CD14-positive monocyte (primary cell): Measurements from ENCODE around the gene TSPAN12. TPM values are rescaled to one million over a fixed set of nuclear protein-coding genes. Genes with fewer than 3 reads are reported as not detected.

ENCODE experiments used
- DNase-seq, 3 donors: peaks; one replicate each; pipeline ENCODE4 v3.0.0-alpha.2; 2011 to 2022
- H2AFZ ChIP-seq: 2 replicates; pipeline ENCODE4 v1.6.0; 2012; ENCODE audit warnings: mild to moderate bottlenecking, low read depth, low read length, inconsistent platforms; ENCODE audit not compliant: insufficient read depth, poor library complexity, severe bottlenecking
- H3K27ac ChIP-seq, 2 donors: 1 replicate in 1 of 2; 2 replicates in 1 of 2; pipeline ENCODE4 v1.5.1; 2012 to 2013; ENCODE audit warnings: low read length in 2 of 2, control low read depth in 1 of 2, inconsistent platforms in 1 of 2, low read depth in 1 of 2, mild to moderate bottlenecking in 1 of 2
- H3K27me3 ChIP-seq, 2 donors: one replicate each; pipeline versions ENCODE4 v1.6.0 to v1.6.1; 2011 to 2013; ENCODE audit warnings: low read length in 2 of 2; ENCODE audit not compliant: control insufficient read depth in 2 of 2, insufficient read depth in 2 of 2
- H3K36me3 ChIP-seq, 2 donors: replicated peaks in 1 of 2; 1 replicate in 1 of 2; 2 replicates in 1 of 2; pipeline versions ENCODE4 v1.5.1 to v1.6.1; 2012 to 2013; ENCODE audit warnings: low read length in 2 of 2, control low read depth in 1 of 2, inconsistent platforms in 1 of 2, mild to moderate bottlenecking in 1 of 2; ENCODE audit not compliant: insufficient read depth in 2 of 2, control insufficient read depth in 1 of 2
- H3K4me1 ChIP-seq, 2 donors: 1 replicate in 1 of 2; 2 replicates in 1 of 2; pipeline versions ENCODE4 v1.5.1 to v1.6.1; 2012 to 2013; ENCODE audit warnings: low read length in 2 of 2, control low read depth in 1 of 2, inconsistent platforms in 1 of 2, mild to moderate bottlenecking in 1 of 2, moderate library complexity in 1 of 2; ENCODE audit not compliant: insufficient read depth in 2 of 2, control insufficient read depth in 1 of 2
- H3K4me2 ChIP-seq: replicated peaks from 2 replicates; pipeline ENCODE3; 2012; ENCODE audit warnings: low read length, moderate library complexity, mild to moderate bottlenecking; ENCODE audit not compliant: poor library complexity, severe bottlenecking; ENCODE audit errors: extremely low read depth
- H3K4me3 ChIP-seq, 3 experiments: fragments of 200-600 bp in 1 of 3; sonication (generic) in 1 of 3; replicated peaks in 1 of 3; 1 replicate in 2 of 3; 2 replicates in 1 of 3; pipeline ENCODE4 v1.5.1; 2011 to 2013; ENCODE audit warnings: low read length in 3 of 3, mild to moderate bottlenecking in 3 of 3, control low read depth in 2 of 3, low read depth in 2 of 3, inconsistent platforms in 1 of 3, moderate library complexity in 1 of 3
- H3K79me2 ChIP-seq: 2 replicates; pipeline ENCODE4 v1.6.0; 2012; ENCODE audit warnings: mild to moderate bottlenecking, control low read depth, inconsistent platforms, low read length, moderate library complexity; ENCODE audit not compliant: insufficient read depth
- H3K9ac ChIP-seq: 2 replicates; pipeline ENCODE4 v1.6.0; 2017; ENCODE audit warnings: low read length, mild to moderate bottlenecking; ENCODE audit not compliant: insufficient read depth, poor library complexity, severe bottlenecking
- H3K9me3 ChIP-seq, 2 donors: replicated peaks in 1 of 2; 1 replicate in 1 of 2; 2 replicates in 1 of 2; pipeline versions ENCODE4 v1.5.1 to v1.6.1; 2012 to 2013; ENCODE audit warnings: low read length in 2 of 2, control low read depth in 1 of 2; ENCODE audit not compliant: control insufficient read depth in 1 of 2, insufficient read depth in 1 of 2
- H4K20me1 ChIP-seq: 2 replicates; pipeline ENCODE4 v1.6.0; 2012; ENCODE audit warnings: mild to moderate bottlenecking, low read length, control low read depth, moderate library complexity; ENCODE audit not compliant: insufficient read depth
- H3K27ac Mint-ChIP-seq, 7 donors: one replicate each; pipeline ENCODE4 v1.8.0; 2020; ENCODE audit warnings: mild to moderate bottlenecking in 7 of 7, mixed read lengths in 7 of 7, moderate library complexity in 6 of 7, inconsistent platforms in 2 of 7
- H3K27me3 Mint-ChIP-seq, 3 donors: one replicate each; pipeline ENCODE4 v1.8.0; 2021 to 2022; ENCODE audit warnings: low read depth in 3 of 3, mild to moderate bottlenecking in 3 of 3, mixed read lengths in 3 of 3, moderate library complexity in 3 of 3, inconsistent platforms in 1 of 3
- H3K36me3 Mint-ChIP-seq, 2 donors: one replicate each; pipeline ENCODE4 v1.8.0; 2020; ENCODE audit warnings: mixed read lengths in 2 of 2, inconsistent platforms in 1 of 2, mild to moderate bottlenecking in 1 of 2
- H3K4me1 Mint-ChIP-seq: one replicate; pipeline ENCODE4 v1.8.0; 2020; ENCODE audit warnings: mild to moderate bottlenecking, mixed read lengths
- H3K4me3 Mint-ChIP-seq, 2 donors: one replicate each; pipeline ENCODE4 v1.8.0; 2020; ENCODE audit warnings: mild to moderate bottlenecking in 2 of 2, mixed read lengths in 2 of 2, moderate library complexity in 1 of 2
- H3K9me3 Mint-ChIP-seq, 7 donors: one replicate each; pipeline ENCODE4 v1.8.0; 2020 to 2022; ENCODE audit warnings: mixed read lengths in 7 of 7, mild to moderate bottlenecking in 6 of 7, moderate library complexity in 6 of 7, inconsistent platforms in 2 of 7
- CTCF ChIP-seq: fragments of 200-600 bp; IDR thresholded peaks from one replicate; pipeline ENCODE4 v1.8.0; 2022; ENCODE audit warnings: antibody characterized with exemption, mild to moderate bottlenecking
- whole genome bisulfite sequencing: methylation state at CpG from one replicate; pipeline ENCODE4 v1.1.5; 2013; ENCODE audit warnings: missing lambda C conversion rate; ENCODE audit not compliant: insufficient coverage; 5-methylcytosine and 5-hydroxymethylcytosine counted together
- intact Hi-C, 2 donors: fragments of 100-400 bp; cut with micrococcal nuclease; formaldehyde crosslinking; loops; one replicate each; pipeline versions ENCODE4 v1.15.0 to v1.15.1; 2023
- polyA plus RNA-seq, 3 donors: library from polyadenylated mRNA; depleted of rRNA in 1 of 3; unstranded in 2 of 3; stranded (reverse) in 1 of 3; fragments of 300-500 nt in 2 of 3; fragments of >200 nt in 1 of 3; fragmentation: Illumina TruSeq in 2 of 3; gene quantifications; 1 replicate in 2 of 3; 2 replicates in 1 of 3; pipeline ENCODE4 v1.2.3, GENCODE V29; 2012 to 2021

The TSPAN12 gene
- polyA plus RNA-seq, 3 donors = not detected

GRCh38 chr7:120869700-120870099 is 11.8 kb upstream of the TSPAN12 start:
- Histone ChIP-seq H3K4me1 (no peaks in the 10 kb centered on the region), H3K9ac (no peak overlapping the region), H3K36me3 (no peaks in the 10 kb centered on the region), H2AFZ (no peak overlapping the region), H4K20me1 (no peaks in the 10 kb centered on the region), H3K4me2 (no peak overlapping the region), H3K27me3 (no peaks in the 10 kb centered on the region), H3K4me3 (no peak overlapping the region), H3K27ac (no peak overlapping the region), H3K79me2 (no peaks in the 10 kb centered on the region), H3K9me3 (no peaks in the 10 kb centered on the region)
- WGBS = no CpG with 5 or more reads among the region's 2 CpGs
- Mint-ChIP-seq H3K27ac (no peak overlapping the region), H3K4me1 (no peaks in the 10 kb centered on the region), H3K36me3 (no peaks in the 10 kb centered on the region), H3K9me3 (peaks cover 0 to 1% (median 0%) of the 10 kb centered on the region in 7 donors), H3K27me3 (peaks cover 1 to 9% (median 3%) of the 10 kb centered on the region in 3 donors), H3K4me3 (no peak overlapping the region)
- no peak for TF ChIP-seq CTCF
- intact Hi-C loops = no loop called here
- DNase-seq = no peak

GRCh38 chr7:120867932-120868331 is 10.0 kb upstream of the TSPAN12 start:
- intact Hi-C loops = no loop called here
- no peaks in the 10 kb centered on the region for H4K20me1 ChIP-seq
- no peak overlapping the region for H3K27ac ChIP-seq
- Mint-ChIP-seq H3K4me3 (no peak overlapping the region), H3K9me3 (peaks cover 0 to 2% (median 0%) of the 10 kb centered on the region in 7 donors), H3K27me3 (peaks cover 3 to 8% (median 3%) of the 10 kb centered on the region in 3 donors), H3K4me1 (no peaks in the 10 kb centered on the region), H3K36me3 (no peaks in the 10 kb centered on the region), H3K27ac (no peak overlapping the region)
- H3K4me2 ChIP-seq = no peak overlapping the region
- TF ChIP-seq CTCF = no peak
- no peak overlapping the region for H3K9ac ChIP-seq
- H3K4me3 ChIP-seq = no peak overlapping the region
- no peaks in the 10 kb centered on the region for H3K4me1 ChIP-seq
- DNase-seq = no peak
- H2AFZ ChIP-seq = no peak overlapping the region
- no peaks in the 10 kb centered on the region for H3K79me2 ChIP-seq
- no peaks in the 10 kb centered on the region for H3K9me3 ChIP-seq
- H3K36me3 ChIP-seq = no peaks in the 10 kb centered on the region
- WGBS = no CpG with 5 or more reads among the region's 1 CpG
- H3K27me3 ChIP-seq = peaks cover 0 to 2% of the 10 kb centered on the region in 2 donors
